WERI-Rb-1 (cell line): ENCODE data around the gene C21orf58.
A peak's percentile ranks its signal among the peaks of the same experiment; 100 is the strongest.
"Not testable (repeated sequence)": the region's sequence is repeated elsewhere in the genome, so short reads cannot be mapped to it uniquely, and the experiment has no call there.

Source experiments
- DNase-seq: peaks from one replicate; pipeline ENCODE4 v3.0.0-alpha.2; 2020
- H3K27ac ChIP-seq: fragments of 250-450 bp; sonication (Bioruptor Pico); 2 replicates; pipeline ENCODE4 v1.5.1; 2020; ENCODE audit warnings: mild to moderate bottlenecking, moderate library complexity
- H3K27me3 ChIP-seq: fragments of 250-450 bp; sonication (Bioruptor Pico); 2 replicates; pipeline ENCODE4 v1.5.1; 2021; ENCODE audit warnings: mild to moderate bottlenecking, low read depth, moderate library complexity; ENCODE audit not compliant: insufficient read depth, severe bottlenecking
- H3K36me3 ChIP-seq: fragments of 250-450 bp; sonication (Bioruptor Pico); 2 replicates; pipeline ENCODE4 v1.5.1; 2020; ENCODE audit warnings: mild to moderate bottlenecking, moderate library complexity
- H3K4me3 ChIP-seq: 2 replicates; pipeline ENCODE4 v1.5.1; 2011; ENCODE audit warnings: low read depth, mild to moderate bottlenecking, control low read depth, low read length
- H3K9me3 ChIP-seq: fragments of 250-450 bp; sonication (Bioruptor Pico); 2 replicates; pipeline ENCODE4 v1.5.1; 2021; ENCODE audit warnings: mild to moderate bottlenecking, moderate library complexity; ENCODE audit not compliant: severe bottlenecking
- TF ChIP-seq, protein P1 (sequence below): IDR thresholded peaks from 2 replicates; pipeline ENCODE4 v1.5.1; 2011; ENCODE audit warnings: low read depth, mild to moderate bottlenecking, control low read depth, inconsistent platforms, low read length

Gene C21orf58

DNA sequence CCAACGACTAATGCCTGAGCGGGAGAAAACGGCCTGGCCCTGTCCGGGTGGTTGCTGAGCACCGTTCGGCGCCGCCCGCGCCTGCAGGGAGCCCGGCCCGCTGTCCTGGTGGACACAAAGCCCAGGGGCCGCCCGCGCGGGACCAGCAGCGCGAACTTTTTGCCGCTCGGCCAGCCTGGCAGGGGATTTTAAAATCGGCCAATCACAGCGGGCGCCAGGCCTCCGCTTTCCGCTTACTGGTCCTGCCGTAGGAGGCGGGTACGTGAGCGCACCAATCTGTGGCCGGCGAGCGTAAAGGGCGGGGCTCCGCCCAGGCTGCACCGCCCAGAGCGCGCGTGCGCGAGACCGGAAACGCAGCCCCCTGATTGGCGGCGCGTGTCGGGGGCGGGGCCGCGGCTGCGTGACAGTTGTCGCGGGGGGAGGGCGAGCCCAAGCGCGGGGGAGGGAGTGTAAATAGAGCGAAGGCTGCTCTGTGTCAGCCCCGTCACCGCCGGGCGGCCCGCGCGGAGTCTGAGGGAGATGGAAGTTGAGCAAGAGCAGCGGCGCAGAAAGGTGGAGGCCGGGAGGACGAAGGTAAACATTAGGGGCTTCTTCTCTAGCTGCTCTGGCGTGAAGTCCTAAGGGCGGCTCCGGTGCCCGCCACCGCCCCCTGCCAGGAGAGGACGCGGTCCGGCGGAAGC lies at the start of gene C21orf58, which contains the start of gene PCNT:
TSS of gene C21orf58 (minus strand) at position 161 of the 680 bp plus-strand sequence. CDS start 1,132 bp downstream, outside the sequence.
TSS of gene PCNT (plus strand) at position 447 of the 680 bp plus-strand sequence. CDS start at position 520, 73 bp downstream.
- Histone ChIP-seq H3K27ac (peak within 1 kb of the TSS; percentile 100), H3K9me3 (peaks cover 15% of the 10 kb centered on the region), H3K4me3 (peak within 1 kb of the TSS; percentile 84), H3K27me3 (no peaks in the 10 kb centered on the region), H3K36me3 (peaks cover 60% of the 10 kb centered on the region)
- peak; percentile 99 for DNase-seq
- TF ChIP-seq, protein P1, sequence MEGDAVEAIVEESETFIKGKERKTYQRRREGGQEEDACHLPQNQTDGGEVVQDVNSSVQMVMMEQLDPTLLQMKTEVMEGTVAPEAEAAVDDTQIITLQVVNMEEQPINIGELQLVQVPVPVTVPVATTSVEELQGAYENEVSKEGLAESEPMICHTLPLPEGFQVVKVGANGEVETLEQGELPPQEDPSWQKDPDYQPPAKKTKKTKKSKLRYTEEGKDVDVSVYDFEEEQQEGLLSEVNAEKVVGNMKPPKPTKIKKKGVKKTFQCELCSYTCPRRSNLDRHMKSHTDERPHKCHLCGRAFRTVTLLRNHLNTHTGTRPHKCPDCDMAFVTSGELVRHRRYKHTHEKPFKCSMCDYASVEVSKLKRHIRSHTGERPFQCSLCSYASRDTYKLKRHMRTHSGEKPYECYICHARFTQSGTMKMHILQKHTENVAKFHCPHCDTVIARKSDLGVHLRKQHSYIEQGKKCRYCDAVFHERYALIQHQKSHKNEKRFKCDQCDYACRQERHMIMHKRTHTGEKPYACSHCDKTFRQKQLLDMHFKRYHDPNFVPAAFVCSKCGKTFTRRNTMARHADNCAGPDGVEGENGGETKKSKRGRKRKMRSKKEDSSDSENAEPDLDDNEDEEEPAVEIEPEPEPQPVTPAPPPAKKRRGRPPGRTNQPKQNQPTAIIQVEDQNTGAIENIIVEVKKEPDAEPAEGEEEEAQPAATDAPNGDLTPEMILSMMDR, result no peak

DNA sequence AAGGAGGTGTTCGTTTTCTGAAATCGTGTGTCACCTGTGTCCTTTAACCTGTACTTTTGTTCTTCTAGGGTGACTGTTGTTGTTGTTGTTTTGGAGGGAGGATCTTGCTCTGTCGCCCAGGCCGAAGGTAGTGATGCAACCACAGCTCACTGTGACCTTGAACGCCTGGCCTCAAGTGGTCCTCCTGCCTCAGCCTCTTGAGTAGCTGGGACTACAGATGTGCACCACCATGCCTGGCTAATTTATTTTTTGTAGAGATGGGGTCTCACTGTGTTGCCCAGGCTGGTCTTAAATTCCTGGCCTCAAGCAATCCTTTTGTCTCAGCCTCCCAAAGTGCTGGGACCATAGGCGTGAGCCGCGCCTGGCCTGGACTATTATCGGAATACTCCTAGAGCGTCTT lies 49.3 kb upstream of the C21orf58 start:
- not testable (repeated sequence) for H3K4me3 ChIP-seq, H3K27ac ChIP-seq, H3K27me3 ChIP-seq, H3K9me3 ChIP-seq, DNase-seq
- peaks cover 67% of the 10 kb centered on the region for H3K36me3 ChIP-seq

GRCh38 chr21:46372014-46372485 lies 48.4 kb upstream of the C21orf58 start:
- H3K9me3 ChIP-seq, result no peaks in the 10 kb centered on the region
- TF ChIP-seq, protein P1, result no peak
- H3K4me3 ChIP-seq, result no peak overlapping the region
- no peak for DNase-seq
- no peaks in the 10 kb centered on the region for H3K27me3 ChIP-seq
- no peak overlapping the region for H3K27ac ChIP-seq
- H3K36me3 ChIP-seq, result peaks cover 67% of the 10 kb centered on the region

DNA sequence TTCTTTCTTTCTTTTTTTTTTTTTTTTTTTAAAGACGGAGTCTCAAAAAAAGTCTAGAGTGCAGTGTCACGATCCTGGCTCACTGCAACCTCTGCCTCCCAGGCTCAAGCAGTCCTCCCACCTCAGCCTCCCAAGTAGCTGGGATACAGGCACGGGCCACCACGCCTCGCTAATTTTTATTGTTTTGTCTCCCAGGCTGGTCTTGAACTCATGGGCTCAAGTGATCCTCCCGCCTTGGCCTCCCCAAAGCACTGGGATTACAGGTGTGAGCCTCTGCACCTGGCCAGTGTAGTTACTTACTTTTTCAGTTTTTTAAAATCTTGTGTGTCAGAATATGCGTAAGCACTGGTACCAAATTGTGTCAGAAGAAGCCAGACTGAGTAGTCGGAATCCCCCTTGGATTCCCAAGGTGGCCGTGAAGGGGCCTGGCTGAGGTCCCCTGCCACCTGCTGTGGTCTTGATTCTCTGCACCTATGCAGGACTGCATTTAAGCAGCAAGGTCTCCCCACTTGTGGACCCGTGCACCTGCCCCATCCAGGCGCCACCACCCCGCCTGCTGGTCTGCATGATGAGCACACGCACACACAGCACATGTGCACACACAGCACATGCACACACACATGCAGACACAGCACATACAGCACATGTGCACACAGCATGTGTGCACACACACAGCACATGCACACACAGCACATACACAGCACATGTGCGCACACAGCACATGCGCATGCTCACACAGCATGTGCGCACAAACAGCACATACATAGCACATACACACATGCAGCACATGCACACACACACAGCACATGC lies 47.7 kb upstream of the C21orf58 start:
- H3K4me3 ChIP-seq, result no peak overlapping the region
- TF ChIP-seq, protein P1, result no peak
- no peak for DNase-seq
- H3K27ac ChIP-seq, result no peak overlapping the region
- H3K36me3 ChIP-seq, result peaks cover 72% of the 10 kb centered on the region
- no peaks in the 10 kb centered on the region for H3K9me3 ChIP-seq
- no peaks in the 10 kb centered on the region for H3K27me3 ChIP-seq

DNA sequence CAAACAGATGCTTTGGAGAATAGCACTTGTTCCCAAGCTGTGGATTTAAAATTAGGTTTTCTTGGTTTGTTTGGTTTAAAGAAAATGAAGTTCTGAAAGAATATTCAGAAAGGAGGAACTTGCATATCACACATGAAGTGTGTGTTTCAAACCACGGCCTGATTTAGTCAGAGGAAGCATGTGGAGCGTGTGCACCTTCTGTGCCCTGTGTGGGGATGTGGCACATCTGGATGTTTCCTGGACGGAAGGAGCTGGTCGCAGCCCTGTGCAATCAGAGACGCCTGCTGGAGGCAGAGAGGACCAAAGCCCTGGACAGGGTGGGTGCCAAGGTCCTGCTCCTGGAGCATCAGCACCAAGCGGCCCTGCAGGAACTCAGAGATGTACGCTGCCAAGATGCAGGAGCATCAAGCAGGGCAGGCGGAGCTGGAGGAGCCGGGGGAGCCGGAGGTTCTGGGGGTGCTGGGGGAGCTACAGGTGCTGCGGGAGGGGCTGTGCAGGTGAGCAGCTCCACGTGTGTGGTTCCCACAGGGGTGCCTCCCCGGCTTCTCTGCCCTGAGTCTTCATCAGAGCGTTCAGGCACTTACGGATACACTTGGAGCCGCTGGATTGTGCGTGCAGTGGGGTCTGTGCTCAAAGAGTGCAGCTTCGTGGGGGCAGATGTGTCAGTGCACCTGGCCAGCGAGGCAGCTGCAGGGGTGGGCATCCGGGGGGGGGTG lies 46.0 kb upstream of the C21orf58 start:
- H3K4me3 ChIP-seq, result no peak overlapping the region
- DNase-seq, result no peak
- H3K27ac ChIP-seq, result no peak overlapping the region
- TF ChIP-seq, protein P1, result no peak
- no peaks in the 10 kb centered on the region for H3K27me3 ChIP-seq
- no peaks in the 10 kb centered on the region for H3K9me3 ChIP-seq
- H3K36me3 ChIP-seq, result peaks cover 71% of the 10 kb centered on the region
